ACC112 (cell line): ENCODE data around the gene CKS2.
"Not testable (repeated sequence)": the region's sequence is repeated elsewhere in the genome, so short reads cannot be mapped to it uniquely, and the experiment has no call there.

Experiments used
- H2AFZ ChIP-seq: fragments of 200-600 bp; sonication (generic); one replicate; pipeline ENCODE4 v1.6.0; 2017; ENCODE audit warnings: antibody characterized with exemption, low read length; ENCODE audit not compliant: unreplicated experiment
- H3K27ac ChIP-seq: fragments of 200-600 bp; sonication (generic); 2 replicates; pipeline ENCODE4 v1.5.1; 2014; ENCODE audit warnings: low read depth, mild to moderate bottlenecking, antibody characterized with exemption, low read length, moderate library complexity
- H3K27me3 ChIP-seq: fragments of 200-600 bp; sonication (generic); 2 replicates; pipeline ENCODE4 v1.6.1; 2014; ENCODE audit warnings: mild to moderate bottlenecking, antibody characterized with exemption, low read length, moderate library complexity, mixed read lengths; ENCODE audit not compliant: insufficient read depth
- H3K36me3 ChIP-seq: fragments of 200-600 bp; sonication (generic); 2 replicates; pipeline ENCODE4 v1.6.1; 2016; ENCODE audit warnings: mild to moderate bottlenecking, antibody characterized with exemption, low read length, moderate library complexity, mixed read lengths; ENCODE audit not compliant: insufficient read depth
- H3K4me1 ChIP-seq: fragments of 200-600 bp; sonication (generic); one replicate; pipeline ENCODE4 v1.6.1; 2016; ENCODE audit warnings: low read length, mixed read lengths; ENCODE audit not compliant: insufficient read depth, unreplicated experiment, control insufficient read depth
- H3K4me3 ChIP-seq: fragments of 200-600 bp; sonication (generic); 2 replicates; pipeline ENCODE4 v1.5.1; 2014; ENCODE audit warnings: mild to moderate bottlenecking, low read depth, low read length
- H3K79me2 ChIP-seq: fragments of 200-600 bp; sonication (generic); one replicate; pipeline ENCODE4 v1.6.0; 2016; ENCODE audit warnings: low read length; ENCODE audit not compliant: control insufficient read depth, unreplicated experiment, insufficient read depth

The CKS2 gene

GRCh38 chr9:89328064-89328463 is 17.1 kb downstream of the CKS2 start:
- H3K36me3 ChIP-seq, result peaks cover 22% of the 10 kb centered on the region; the same call in 1 of the 2 replicates
- no peaks in the 10 kb centered on the region for H3K4me1 ChIP-seq
- no peaks in the 10 kb centered on the region for H3K27me3 ChIP-seq
- no peak overlapping the region for H3K27ac ChIP-seq
- peaks cover 9% of the 10 kb centered on the region for H3K79me2 ChIP-seq
- H2AFZ ChIP-seq, result no peak overlapping the region
- H3K4me3 ChIP-seq, result no peak overlapping the region

DNA sequence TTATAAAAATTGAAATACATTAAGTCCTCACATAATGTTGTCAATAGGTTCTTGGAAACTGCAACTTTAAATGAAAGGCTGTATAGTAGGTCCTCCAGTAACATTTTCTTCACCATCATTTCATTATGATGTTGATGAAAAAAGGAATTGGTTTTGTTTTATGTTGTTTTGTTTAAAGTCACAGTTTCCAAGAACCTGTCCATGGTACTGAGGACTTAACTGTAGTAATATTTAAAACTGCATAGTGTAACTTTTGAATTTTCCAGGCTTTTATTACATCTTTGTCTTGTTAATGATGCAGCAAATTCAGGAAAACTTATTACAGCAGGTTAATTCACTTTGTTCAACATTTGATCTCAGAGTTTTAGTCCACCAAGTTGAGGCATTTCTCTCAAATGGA is 18.9 kb downstream of the CKS2 start:
- no peaks in the 10 kb centered on the region for H3K4me1 ChIP-seq
- no peak overlapping the region for H3K27ac ChIP-seq
- no peaks in the 10 kb centered on the region for H3K27me3 ChIP-seq
- H3K4me3 ChIP-seq, result no peak overlapping the region
- no peak overlapping the region for H2AFZ ChIP-seq
- H3K36me3 ChIP-seq, result peaks cover 33% of the 10 kb centered on the region; the same call in 1 of the 2 replicates
- H3K79me2 ChIP-seq, result no peaks in the 10 kb centered on the region

DNA sequence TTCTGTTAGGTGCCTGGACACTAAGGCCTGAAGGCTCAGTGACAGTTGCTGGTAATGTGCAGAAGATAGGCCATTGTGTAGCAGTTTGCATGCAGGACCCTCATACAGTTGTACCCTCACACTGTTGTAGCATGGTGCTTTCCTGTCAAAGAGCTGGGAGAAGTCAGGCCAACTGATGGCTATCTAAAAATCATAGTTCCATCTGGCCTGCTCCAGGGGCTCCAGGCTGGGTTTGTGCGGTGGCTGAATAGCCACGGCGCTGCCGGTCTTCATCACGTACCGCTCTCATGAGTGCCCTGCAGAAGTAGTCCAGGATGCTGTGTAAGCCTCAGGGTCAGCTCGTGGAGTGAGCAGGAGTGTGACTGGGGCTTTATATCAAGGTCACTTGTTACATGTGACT is 19.5 kb downstream of the CKS2 start:
- no peak overlapping the region for H2AFZ ChIP-seq
- no peak overlapping the region for H3K27ac ChIP-seq
- no peak overlapping the region for H3K4me3 ChIP-seq
- H3K4me1 ChIP-seq, result no peaks in the 10 kb centered on the region
- H3K27me3 ChIP-seq, result no peaks in the 10 kb centered on the region
- peaks cover 33% of the 10 kb centered on the region; the same call in 1 of the 2 replicates for H3K36me3 ChIP-seq
- no peaks in the 10 kb centered on the region for H3K79me2 ChIP-seq

DNA sequence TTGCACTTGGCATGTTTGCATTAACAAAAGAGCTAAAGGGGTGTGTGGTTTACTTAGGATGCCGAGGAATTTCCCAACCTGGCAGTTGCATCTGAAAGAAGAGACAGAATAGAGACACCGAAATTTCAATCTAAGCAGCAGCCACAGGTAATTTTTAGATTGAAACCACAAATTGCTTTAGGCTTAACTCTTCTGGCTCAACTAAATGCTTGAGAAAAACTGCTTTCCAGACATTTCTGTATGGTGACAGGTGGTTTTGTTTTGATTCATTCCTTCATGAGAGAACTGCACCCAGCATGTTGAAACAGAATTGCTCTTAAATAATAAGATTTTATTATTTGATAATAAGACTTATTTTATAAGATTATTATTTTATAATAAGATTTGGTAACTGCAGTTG is 28.8 kb downstream of the CKS2 start:
- H3K4me3 ChIP-seq, result no peak overlapping the region
- no peaks in the 10 kb centered on the region for H3K79me2 ChIP-seq
- no peaks in the 10 kb centered on the region for H3K4me1 ChIP-seq

GRCh38 chr9:89340332-89340731 is 29.3 kb downstream of the CKS2 start:
- Histone ChIP-seq H3K4me3 (no peak overlapping the region), H3K27ac (no peak overlapping the region), H3K27me3 (no peaks in the 10 kb centered on the region), H3K4me1 (no peaks in the 10 kb centered on the region), H3K79me2 (no peaks in the 10 kb centered on the region), H3K36me3 (peaks cover 40% of the 10 kb centered on the region), H2AFZ (no peak overlapping the region)

More for the DNA sequence above, 28.8 kb downstream of the CKS2 start:
- Histone ChIP-seq H3K27ac (no peak overlapping the region), H3K36me3 (peaks cover 40% of the 10 kb centered on the region), H2AFZ (no peak overlapping the region), H3K27me3 (no peaks in the 10 kb centered on the region)

DNA sequence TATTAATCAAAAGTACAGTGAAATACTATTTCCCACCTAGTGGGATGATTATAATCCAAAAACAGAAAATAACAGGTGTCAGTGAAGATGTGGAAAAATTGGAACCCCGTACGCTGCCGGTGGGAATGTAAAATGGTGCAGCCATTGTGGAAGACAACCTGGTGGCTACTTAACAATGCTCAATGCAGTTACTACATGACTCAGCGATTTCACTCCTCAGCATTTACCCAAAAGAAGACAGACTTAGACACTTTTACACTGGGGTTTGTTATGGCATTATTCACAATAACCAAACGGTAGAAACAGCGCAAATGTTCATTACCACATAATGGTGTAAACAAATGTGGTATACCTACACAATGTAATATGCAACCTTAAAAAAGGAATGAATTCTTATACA is 31.2 kb downstream of the CKS2 start:
- peaks cover 40% of the 10 kb centered on the region for H3K36me3 ChIP-seq
- H3K79me2 ChIP-seq, result no peaks in the 10 kb centered on the region
- no peak overlapping the region for H3K27ac ChIP-seq
- H2AFZ ChIP-seq, result no peak overlapping the region
- H3K4me3 ChIP-seq, result no peak overlapping the region
- H3K27me3 ChIP-seq, result no peaks in the 10 kb centered on the region
- no peaks in the 10 kb centered on the region for H3K4me1 ChIP-seq

DNA sequence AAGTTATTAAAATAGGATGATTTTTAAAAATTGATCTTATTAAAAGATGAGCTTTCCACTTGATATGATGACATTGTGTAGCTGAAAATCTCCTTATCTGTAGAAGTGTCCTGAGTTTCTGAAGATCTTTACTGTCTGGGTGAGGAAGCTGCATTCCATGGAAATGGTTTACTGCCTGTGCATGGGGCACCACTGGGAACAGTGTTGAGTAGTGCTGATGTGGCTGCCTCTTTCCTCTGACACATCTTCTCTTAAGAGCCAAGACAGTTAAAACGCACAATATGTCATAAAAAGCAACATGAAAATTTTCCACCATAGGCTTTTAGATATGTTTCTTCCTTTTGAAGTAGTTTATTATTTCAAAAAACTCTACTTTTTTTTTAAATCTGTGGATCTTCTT is 32.0 kb downstream of the CKS2 start:
- Histone ChIP-seq H3K79me2 (no peaks in the 10 kb centered on the region), H3K27ac (no peak overlapping the region), H2AFZ (no peak overlapping the region), H3K4me1 (no peaks in the 10 kb centered on the region), H3K27me3 (no peaks in the 10 kb centered on the region), H3K36me3 (peaks cover 40% of the 10 kb centered on the region), H3K4me3 (no peak overlapping the region)

GRCh38 chr9:89343812-89344211 is 32.8 kb downstream of the CKS2 start:
- not testable (repeated sequence) for H3K4me1 ChIP-seq

DNA sequence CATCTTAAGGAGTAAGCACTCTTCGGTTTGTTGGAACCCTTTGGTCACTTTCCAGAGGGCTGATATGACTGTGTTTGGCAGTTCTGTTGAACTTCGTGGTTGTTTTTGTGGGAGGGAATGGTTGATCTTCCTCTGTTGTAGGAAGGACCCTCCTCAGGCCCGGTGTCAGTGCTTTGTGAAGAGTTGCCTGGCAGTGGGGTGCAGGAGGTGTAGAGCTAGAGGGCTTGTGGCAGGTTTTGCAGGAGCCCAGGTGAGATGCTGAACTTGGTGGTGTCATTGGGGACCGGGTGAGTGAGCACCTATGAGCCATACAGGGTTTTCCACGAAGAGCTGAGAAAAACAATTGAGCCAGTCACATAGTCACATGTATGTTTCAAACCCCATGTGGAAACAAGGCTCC is 34.5 kb downstream of the CKS2 start:
- no peak overlapping the region for H3K27ac ChIP-seq
- H3K27me3 ChIP-seq, result no peaks in the 10 kb centered on the region
- H3K36me3 ChIP-seq, result peaks cover 41% of the 10 kb centered on the region

More at GRCh38 chr9:89343812-89344211, 32.8 kb downstream of the CKS2 start:
- H3K79me2 ChIP-seq, H3K27me3 ChIP-seq, H2AFZ ChIP-seq, H3K4me3 ChIP-seq, H3K27ac ChIP-seq: not testable (repeated sequence)
- H3K36me3 ChIP-seq, result peaks cover 40% of the 10 kb centered on the region

GRCh38 chr9:89346696-89347095 is 35.7 kb downstream of the CKS2 start:
- Histone ChIP-seq H3K4me3 (no peak overlapping the region), H3K79me2 (no peaks in the 10 kb centered on the region), H3K36me3 (peaks cover 40% of the 10 kb centered on the region), H3K4me1 (no peaks in the 10 kb centered on the region), H3K27ac (no peak overlapping the region), H3K27me3 (no peaks in the 10 kb centered on the region), H2AFZ (no peak overlapping the region)

More for the DNA sequence above, 34.5 kb downstream of the CKS2 start:
- H3K79me2 ChIP-seq, result no peaks in the 10 kb centered on the region
- no peak overlapping the region for H2AFZ ChIP-seq
- no peak overlapping the region for H3K4me3 ChIP-seq
- no peaks in the 10 kb centered on the region for H3K4me1 ChIP-seq

DNA sequence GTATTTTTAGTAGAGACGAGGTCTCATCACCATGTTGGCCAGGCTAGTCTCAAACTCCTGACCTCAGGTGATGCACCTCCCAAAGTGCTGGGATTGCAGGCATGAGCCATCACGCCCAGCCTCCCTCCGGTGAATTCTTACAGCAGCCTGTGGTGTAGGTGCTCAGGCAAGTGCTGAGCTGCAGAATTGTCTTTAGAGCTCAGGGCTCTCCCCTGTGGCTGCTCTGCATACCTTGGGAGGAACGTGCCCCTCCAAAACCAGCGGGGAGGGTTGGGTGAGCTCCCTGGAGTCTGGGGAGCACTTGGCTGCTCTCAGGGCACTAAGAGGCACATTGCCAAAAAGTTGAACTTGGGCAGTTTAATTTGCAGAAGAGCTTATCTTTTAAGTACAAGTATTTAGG is 36.7 kb downstream of the CKS2 start:
- H3K27me3 ChIP-seq, result no peaks in the 10 kb centered on the region
- H3K4me3 ChIP-seq, result no peak overlapping the region
- H3K36me3 ChIP-seq, result peaks cover 31% of the 10 kb centered on the region
- no peaks in the 10 kb centered on the region for H3K79me2 ChIP-seq
- no peak overlapping the region for H2AFZ ChIP-seq
- H3K4me1 ChIP-seq, result no peaks in the 10 kb centered on the region
- H3K27ac ChIP-seq, result no peak overlapping the region
